Measurements from ENCODE around the gene HPSE. TPM values are rescaled to one million over a fixed set of nuclear protein-coding genes. Genes with fewer than 3 reads are reported as not detected.

The HPSE gene
- total and polyA plus RNA-seq, 2 experiments from 2014 or later, result 2.2 to 2.9 TPM

DNA sequence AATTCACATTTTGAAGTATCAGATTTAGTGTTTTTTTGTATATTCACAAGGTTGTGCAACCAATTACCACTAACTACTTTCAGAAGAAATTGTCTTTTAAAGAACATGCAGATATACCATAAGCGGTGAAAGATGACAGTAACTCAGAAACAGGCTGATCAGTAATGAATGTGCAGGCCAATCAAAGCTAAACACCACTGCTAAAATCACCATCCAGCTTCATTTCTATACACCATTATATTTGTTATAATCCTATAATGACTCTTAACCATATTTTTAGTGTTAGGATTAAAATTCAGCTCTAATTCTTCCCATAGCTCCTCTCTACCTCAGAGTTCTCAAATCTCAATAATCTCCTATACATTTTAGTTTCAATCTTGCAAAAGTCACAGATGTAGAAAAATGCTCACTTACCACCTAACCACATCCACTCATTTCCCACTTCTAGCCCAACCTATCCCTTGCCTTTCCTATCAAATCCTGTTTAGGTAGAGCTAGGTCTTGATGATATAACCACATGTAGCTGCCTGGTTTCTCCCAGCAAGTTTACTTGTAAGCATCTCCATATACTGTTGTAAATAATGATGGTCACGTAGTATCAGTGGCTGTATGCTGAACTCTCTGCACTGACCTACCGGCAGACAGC lies 66.7 kb downstream of the HPSE start (continued):
- TF ChIP-seq, protein P1, sequence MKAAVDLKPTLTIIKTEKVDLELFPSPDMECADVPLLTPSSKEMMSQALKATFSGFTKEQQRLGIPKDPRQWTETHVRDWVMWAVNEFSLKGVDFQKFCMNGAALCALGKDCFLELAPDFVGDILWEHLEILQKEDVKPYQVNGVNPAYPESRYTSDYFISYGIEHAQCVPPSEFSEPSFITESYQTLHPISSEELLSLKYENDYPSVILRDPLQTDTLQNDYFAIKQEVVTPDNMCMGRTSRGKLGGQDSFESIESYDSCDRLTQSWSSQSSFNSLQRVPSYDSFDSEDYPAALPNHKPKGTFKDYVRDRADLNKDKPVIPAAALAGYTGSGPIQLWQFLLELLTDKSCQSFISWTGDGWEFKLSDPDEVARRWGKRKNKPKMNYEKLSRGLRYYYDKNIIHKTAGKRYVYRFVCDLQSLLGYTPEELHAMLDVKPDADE (IDR thresholded peaks at IDR 0.05), result no peak
- TF ChIP-seq JUNB (IDR thresholded peaks at IDR 0.05; ENCODE audit: unreplicated experiment) (no peak), EZH2 (IDR thresholded peaks at IDR 0.05; ENCODE audit: low read depth, unreplicated experiment) (no peak), ZNF114 (CRISPR knock-in tag; IDR thresholded peaks at IDR 0.05) (no peak), ZNF331 (CRISPR knock-in tag; IDR thresholded peaks at IDR 0.05; ENCODE audit: low read depth) (no peak), NANOG (IDR thresholded peaks at IDR 0.05; ENCODE audit: borderline replicate concordance) (no peak), EZH2phosphoT487 (IDR thresholded peaks at IDR 0.05; ENCODE audit: unreplicated experiment) (no peak), STAT1 (IDR thresholded peaks at IDR 0.05; ENCODE audit: unreplicated experiment) (no peak)
- TF ChIP-seq, protein P2, sequence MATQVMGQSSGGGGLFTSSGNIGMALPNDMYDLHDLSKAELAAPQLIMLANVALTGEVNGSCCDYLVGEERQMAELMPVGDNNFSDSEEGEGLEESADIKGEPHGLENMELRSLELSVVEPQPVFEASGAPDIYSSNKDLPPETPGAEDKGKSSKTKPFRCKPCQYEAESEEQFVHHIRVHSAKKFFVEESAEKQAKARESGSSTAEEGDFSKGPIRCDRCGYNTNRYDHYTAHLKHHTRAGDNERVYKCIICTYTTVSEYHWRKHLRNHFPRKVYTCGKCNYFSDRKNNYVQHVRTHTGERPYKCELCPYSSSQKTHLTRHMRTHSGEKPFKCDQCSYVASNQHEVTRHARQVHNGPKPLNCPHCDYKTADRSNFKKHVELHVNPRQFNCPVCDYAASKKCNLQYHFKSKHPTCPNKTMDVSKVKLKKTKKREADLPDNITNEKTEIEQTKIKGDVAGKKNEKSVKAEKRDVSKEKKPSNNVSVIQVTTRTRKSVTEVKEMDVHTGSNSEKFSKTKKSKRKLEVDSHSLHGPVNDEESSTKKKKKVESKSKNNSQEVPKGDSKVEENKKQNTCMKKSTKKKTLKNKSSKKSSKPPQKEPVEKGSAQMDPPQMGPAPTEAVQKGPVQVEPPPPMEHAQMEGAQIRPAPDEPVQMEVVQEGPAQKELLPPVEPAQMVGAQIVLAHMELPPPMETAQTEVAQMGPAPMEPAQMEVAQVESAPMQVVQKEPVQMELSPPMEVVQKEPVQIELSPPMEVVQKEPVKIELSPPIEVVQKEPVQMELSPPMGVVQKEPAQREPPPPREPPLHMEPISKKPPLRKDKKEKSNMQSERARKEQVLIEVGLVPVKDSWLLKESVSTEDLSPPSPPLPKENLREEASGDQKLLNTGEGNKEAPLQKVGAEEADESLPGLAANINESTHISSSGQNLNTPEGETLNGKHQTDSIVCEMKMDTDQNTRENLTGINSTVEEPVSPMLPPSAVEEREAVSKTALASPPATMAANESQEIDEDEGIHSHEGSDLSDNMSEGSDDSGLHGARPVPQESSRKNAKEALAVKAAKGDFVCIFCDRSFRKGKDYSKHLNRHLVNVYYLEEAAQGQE (IDR thresholded peaks at IDR 0.05; ENCODE audit: unreplicated experiment), result no peak

DNA sequence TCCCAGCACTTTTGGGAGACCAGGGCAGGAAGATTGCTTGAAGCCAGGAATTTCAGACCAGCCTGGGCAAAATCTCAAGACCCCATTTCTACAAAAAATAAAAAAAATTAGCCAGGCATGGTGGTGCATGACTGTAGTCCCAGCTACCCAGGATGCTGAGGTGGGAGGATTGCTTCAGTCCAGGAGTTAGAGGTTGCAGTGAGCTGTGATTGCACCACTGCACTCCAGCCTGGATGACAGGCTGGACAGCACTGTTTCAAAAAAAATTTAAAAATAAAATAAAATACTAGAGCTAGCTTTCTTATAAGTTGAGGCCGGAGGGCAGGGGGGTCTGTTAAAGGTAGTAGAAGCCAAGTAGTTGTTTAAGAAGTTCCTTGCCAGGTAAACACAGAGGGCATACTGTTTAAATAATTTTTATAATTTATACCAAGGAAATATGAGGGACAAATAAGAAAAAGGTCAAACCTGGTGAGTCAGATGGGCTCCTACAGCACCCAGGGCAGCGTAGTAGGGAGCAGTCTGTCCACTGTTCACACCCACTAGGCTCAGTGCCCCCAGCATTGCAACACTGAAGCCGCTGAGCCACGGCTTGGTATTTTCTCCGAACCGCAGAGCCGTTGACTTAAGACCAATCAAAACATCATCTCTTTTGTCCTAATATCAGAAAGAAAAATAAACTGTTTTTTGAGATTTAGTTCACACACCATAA lies 67.4 kb downstream of the HPSE start:
- DNase-seq (ENCODE audit: low spot score), result no peak
- Histone ChIP-seq H3K4me2 (no peak overlapping the region), H3K27ac (ENCODE audit: low read depth) (no peak overlapping the region), H4K20me1 (replicated peaks; ENCODE audit: insufficient read depth) (0 out of 2 replicates have a peak, but pooled peaks cover 3% of the 10 kb centered on the region), H3K27me3 (ENCODE audit: insufficient read depth) (no peaks in the 10 kb centered on the region), H3K4me1 (ENCODE audit: insufficient read depth) (no peaks in the 10 kb centered on the region), H3K9me2 (ENCODE audit: insufficient read depth) (no peaks in the 10 kb centered on the region), H3F3A (replicated peaks; ENCODE audit: low read depth) (no peaks in the 10 kb centered on the region), H3K4me3 (no peak overlapping the region), H3K79me2 (replicated peaks; ENCODE audit: insufficient read depth) (no peaks in the 10 kb centered on the region), H3K36me3 (ENCODE audit: insufficient read depth) (peaks cover 5% of the 10 kb centered on the region; the same call in 1 of the 2 replicates), H2AFZ (no peak overlapping the region)
- Mint-ChIP-seq H3K27ac (no peak overlapping the region), H3K4me3 (no peak overlapping the region), H3K36me3 (ENCODE audit: low read depth) (peaks cover 5% of the 10 kb centered on the region; the same call in 2 of the 3 replicates), H3K9me3 (no peaks in the 10 kb centered on the region), H3K27me3 (ENCODE audit: insufficient read depth, low read depth, poor library complexity) (no peaks in the 10 kb centered on the region), H3K4me1 (no peaks in the 10 kb centered on the region)
- no peak for TF ChIP-seq NANOG (IDR thresholded peaks at IDR 0.05; ENCODE audit: borderline replicate concordance)
- TF ChIP-seq POLR2AphosphoS5 (IDR thresholded peaks at IDR 0.05; ENCODE audit: low read depth), result no peak
- no peak for ATAC-seq

Measured in GM23338 (cell line).